OCI-M1 (cell line): Measurements from ENCODE around the gene QSOX2.
A peak's percentile ranks its signal among the peaks of the same experiment; 100 is the strongest.

Source experiments
- DNase-seq: peaks from one replicate; lab custom pipeline; 2025; lab: John Stamatoyannopoulos, UW

The QSOX2 gene

DNA sequence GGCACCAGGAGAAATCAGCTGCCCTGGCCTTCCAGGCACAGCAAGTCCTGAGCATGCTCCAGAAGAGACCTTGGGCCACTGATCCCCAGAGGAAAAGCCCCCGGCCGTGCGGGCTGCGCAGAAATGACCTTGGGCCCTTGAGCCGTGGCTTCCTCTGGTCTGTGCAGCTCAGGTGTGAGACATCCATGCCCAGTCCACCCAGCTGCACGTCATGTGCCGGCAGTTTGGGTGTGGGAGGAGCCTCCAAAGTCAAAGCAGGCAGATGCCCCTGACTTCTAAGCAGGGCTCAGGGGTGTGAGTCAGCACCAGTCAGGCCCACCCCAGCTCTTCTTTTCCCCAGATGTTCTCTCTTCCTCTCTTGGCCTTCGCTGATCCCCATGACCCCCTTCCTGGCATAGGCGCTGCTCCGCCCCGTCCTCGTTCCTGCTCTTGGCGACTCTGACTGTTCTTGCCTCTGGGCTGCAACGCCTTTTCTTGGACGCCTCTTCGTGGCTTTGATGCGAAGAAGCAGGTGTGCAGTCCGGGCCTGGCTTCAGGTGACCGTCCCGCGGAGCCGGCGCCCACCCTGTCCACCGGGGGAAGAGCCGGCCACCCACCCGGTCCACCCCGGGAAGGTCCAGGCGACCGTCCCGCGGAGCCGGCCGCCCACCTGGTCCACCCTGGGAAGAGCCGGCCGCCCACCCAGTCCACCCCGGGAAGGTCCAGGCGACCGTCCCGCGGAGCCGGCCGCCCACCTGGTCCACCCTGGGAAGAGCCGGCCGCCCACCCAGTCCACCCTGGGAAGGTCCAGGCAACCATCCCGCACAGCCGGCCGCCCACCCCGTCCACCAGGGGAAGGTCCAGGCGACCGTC lies 5.9 kb upstream of the QSOX2 start:
- no peak for DNase-seq

DNA sequence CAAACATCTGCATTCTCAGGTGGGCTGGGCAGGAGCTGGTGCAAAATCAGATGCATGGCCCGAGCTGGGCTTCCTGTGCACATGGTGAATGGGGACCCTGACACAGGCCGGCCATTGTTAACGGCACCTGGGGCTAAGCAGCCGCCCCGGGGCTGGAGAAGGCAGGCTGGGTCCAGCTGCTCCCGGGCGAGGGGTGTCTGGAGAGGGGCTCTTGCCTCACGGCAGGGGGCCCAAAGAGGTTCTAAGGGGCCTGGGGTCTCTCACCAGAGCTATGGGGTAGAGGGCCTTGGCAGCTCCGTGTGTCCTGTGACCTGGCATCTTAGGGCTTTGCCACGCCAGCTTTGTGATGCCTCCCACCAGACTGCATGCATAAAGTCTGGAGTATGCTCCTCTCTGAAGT lies 5.1 kb upstream of the QSOX2 start:
- DNase-seq = no peak

DNA sequence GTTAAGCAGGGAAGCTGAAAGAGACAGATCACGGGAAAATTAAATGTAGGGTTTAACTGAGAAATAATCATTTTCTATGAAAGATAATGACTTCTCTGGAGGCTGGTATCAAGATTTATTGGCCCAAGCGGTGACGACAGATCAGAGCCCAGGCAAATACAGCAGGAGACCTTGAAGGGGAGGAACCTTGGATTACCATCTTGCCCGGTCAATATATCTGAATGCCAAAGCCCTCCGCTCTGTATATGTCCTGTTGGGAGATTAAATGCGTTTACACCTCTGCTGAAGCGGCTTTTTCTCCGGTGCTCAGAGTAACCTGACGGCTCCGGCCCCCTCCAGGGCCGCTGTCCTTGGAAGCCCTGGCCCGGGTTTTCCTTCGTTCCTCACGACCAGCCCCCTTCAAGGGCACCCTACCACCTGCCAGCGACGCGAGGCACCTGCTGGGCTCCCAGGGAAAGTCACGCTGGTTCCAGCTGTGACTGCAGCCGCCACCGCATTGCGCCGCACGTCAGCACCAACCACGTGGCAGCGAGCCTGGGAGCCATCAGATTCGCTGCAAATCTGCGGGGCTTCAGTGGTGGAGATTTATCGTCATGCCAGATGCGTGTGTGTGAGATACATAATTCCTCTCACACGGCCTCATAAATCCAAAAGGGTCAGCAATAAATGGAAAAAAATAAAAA lies 4.4 kb upstream of the QSOX2 start:
- no peak for DNase-seq

DNA sequence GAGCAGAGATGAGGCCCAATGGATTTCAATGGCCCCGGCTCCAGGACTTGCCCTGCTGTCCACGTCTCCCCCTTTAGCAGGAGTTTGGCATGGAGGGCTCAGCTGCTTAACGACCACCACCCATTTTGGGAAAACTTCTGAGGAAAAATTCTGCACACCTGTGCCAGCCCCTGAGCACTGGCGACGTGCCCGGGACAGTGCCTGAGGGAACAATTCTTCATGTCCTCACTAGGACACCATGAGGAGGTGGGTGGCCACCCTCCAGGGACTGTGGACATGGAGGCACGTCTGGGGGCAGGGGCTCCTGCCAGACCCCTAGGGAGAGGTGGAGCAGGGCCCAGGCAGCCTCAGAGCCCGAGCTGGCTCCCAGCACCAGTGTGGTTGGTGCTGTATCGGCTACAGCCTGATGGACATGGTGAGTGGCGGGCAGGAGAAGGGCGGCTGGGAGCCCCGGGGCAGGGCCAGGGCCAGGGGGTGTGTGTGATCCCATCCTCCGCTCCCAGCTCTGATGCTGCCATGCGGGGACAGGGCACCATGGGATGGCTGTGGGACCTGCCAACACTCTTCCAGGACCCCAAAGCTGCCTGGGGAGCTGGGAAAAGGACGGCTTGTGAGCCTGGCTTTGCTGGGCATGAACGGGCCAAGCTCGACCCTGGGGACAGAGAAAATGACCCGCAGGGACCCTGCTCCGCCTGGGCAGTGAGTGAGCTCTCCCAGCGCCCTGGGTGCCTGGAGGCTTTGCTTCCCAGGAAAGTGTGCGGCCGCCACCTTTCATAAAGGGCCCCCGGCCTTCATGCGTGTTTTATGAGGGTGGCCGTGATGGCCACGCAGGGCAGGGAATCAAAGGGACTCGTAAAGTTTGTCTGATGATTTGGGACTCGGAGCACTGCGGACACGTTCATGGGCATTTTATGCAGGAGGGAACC lies 3.6 kb upstream of the QSOX2 start:
- no peak for DNase-seq

DNA sequence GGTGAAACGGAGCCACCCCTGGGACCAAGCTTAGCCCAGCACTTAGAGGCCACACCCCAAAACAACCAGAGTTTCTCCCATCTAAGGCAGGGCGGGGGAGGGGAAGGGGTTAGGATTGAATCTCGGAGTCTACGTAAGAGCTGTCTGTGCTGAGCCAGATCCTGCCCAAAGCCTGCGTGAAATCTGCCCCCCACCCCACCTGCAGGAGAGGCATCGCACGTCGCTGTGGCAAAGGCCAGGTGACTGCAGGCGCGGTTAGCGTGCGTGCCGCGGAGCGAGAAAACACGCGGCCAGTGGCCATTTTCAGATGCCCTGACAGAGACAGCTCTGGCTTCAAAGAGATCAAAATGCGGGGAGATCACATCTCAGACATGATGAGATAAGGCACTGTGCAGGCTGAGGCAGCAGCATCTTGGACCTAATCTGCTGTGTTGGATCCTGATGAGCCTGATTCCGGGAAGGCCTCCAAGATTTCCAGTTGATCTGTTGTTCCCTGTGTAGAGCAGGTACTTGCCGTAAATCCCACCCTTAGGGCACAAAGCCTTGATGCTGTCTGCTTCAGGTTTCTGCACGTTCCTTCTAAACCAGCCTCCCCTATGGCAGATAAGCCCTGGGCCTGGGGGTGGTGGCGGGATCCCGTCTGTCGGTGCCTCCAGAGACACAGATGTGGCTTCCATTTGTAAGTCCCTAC lies 2.5 kb upstream of the QSOX2 start:
- DNase-seq = no peak

DNA sequence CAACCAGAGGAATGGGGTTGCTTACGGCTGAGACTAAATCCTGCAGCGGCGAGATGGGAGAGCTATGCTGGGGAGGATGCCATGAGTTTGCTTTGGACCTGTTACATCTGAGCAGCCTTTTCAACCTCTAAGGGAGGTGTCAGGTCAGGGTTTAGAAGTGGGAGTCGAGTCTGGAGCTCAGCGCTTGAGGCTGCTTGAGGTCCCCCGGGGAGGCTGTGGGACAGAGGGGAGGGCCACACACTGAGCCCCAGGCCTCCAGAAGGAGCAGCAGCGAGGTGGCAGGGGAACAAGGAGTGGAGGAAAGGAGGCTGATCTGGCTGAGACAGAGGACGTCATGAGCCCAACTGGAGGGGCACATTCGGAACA lies 1.9 kb upstream of the QSOX2 start:
- no peak for DNase-seq

DNA sequence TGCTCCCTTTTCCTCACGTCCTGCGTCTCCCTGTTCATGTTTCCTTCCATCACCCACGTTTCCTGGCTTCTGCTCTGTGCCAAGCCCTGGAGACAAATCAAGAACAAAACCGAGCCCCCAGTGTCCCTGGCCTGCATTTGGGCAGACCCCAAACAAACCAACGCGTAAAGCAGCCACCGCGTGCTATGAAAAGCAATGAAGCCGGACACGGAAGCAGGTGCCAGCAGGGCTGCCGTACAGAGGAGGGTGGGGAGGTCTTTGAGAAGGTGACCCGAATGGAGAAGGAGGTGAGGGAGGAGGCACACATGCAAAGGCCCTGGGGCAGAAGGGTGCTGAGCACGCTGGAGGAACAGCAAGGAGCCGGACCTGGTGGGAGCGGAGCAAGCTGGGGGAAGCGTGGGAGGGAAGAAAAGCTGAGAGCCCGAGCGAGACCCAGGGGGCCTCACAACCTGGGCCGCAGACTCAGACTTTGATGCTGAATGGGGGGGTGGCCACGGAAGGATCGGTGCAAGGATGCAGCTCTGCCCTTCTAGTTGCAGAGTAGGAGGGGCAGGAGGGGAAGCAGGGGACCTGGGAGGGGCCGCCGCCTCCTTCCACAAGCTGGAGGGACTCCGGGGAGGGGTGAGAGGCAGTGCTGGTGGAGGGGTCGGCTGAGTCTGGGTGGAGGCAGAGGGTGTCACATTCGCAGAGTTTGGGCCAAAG lies 1.4 kb upstream of the QSOX2 start:
- DNase-seq = no peak

DNA sequence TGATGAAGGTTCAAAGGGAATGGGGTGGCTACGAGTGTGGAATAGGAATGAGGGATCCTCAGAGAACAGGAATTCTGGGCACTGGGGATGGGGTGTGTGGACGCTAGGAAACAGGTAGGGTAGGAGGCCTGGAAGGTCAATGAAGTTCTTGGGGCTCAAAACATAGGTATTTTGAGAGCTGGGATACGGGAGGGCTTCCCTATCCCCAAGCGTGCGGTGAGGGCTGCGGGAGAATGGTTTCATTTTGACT lies 718 bp downstream of the QSOX2 start:
- DNase-seq = no peak

DNA sequence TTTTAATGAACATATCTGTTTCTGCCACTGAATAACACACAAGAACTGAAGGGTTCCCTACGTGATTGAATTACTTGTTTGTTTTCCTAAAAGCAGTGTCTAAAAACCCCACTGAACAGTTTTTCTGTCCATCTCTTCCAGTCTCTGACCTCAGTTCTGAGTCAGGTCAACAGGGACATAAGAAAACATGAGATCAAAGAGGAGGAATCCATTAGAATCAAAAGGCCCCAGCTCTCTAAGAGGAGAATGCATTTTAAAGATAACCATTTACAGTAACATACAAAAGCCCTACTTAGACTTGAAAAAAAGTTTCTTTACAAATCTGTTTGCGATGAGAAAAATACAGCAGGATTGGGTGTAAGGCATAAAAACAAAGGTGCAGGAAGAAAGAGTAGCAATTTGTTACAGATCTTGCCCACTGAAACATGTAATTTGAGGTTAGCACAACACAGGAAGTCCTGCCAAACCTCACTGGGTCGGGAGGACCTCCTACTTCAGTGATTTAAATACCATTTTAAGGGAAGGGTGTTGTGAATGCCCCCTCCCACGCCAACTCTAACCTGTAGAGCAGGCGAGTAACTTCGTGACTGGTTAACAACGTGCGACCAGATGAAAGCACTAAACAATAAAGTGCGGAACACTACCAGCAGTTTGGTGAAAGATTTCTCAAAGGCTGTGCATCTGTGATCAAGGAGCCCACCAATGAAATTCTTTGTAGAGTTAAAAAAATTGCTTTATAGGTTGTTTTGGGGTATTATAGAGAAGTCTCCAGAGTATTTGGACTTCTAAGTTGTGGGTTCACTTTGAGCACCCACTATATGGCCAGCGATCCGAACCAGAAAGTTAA lies 1.3 kb downstream of the QSOX2 start:
- peak; percentile 14 for DNase-seq

DNA sequence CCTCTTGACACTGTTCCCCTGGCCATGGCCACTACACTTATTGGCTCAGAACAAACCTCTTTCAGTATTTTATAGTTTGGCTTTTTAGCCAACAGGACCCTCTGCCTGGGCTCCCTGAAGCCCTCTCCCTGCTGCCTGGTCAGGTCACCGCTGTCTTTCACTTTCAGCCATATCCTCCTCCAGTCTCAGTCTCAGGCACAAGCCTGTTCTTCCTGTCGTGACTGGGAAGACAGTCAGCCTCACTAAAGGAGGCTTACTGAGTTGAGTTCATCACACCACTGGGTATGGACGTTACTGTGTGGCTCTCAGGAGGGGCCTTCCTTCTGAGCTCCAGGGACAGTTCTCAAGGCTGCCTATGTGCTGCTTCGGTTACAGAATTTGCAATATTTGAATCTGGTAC lies 2.0 kb downstream of the QSOX2 start:
- no peak for DNase-seq

DNA sequence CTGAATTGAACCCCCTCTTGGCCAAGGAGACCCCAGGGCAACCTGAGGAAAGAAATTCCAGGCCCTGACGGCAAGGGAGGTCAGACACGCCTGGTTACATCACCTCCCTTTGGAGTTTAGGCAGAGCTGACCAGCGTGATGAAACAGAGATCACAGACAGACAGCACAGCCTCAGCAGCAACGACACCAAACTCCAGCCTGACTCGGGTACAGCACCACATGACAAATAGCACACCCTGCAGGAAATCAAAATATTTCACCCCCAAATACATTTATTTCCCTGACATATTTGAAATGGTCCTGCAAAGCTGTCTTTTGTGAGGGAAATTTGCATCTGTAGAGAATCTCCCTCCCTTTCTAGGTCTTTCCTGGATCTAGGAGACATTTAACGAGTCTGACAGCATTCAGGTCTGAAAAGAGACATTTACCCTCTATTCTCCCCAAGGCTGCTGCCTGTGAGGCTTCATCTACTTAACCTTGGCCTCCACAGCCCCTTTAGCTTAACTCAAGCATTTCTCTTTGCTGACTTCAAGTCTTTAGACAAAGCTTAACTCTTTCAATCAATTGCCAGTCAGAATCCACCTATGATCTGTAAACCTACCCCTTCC lies 2.6 kb downstream of the QSOX2 start:
- no peak for DNase-seq

DNA sequence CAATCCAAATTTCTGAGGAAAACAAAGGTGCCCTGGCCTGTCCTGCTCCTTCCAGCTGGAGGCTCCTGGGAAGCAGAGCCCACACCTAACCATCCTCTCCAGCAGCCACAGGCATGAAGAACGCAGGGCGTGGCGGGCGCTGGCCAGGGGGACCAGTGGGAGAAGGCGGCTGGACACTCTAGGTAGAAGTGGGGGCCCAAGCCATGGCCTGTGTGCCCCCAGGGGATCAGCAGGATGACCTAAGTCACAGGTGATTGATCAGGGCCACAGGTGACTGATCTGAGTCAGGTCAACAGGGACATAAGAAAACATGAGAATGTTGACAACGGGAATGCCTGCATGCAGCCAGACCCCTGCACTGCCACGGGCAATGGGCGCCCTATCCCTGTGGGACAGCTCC lies 3.4 kb downstream of the QSOX2 start:
- DNase-seq = no peak

DNA sequence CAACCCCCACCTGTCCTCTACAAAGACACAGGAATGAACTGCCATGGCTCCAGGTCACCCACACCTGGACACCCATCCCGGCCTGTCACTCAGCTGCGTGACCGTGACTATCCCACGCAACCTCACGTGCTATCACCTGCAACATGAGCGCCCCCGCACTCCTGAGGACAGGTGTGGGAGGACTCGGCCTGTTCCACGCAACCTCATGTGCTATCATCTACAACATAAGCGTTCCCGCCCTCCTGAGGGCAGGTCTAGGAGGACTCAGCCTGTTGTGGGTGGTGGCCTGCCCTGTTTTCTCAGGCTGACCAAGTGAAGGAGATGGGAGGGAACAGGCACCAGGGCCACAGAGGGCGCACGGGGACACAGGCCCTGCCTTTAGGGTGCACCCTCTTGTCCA lies 4.1 kb downstream of the QSOX2 start:
- DNase-seq = no peak

DNA sequence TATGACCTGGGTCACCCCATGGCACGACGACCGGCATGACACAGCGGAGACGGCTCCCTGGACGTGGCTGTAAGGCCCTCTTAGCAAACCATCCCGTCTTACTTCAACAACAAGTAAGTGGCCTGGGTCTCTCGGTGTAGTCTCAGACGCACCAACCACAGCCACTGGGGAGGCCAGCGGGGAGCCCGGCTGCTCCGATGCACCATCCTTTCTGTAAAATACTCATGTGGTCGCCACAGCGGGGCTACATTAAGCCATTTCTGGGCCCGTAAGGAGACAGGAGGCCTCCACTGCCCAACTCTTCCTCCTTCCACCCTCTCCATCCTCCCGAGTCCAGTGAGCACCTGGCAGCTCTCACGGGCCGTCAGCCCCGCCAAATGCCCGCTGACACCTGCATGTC lies 4.7 kb downstream of the QSOX2 start:
- DNase-seq = no peak

DNA sequence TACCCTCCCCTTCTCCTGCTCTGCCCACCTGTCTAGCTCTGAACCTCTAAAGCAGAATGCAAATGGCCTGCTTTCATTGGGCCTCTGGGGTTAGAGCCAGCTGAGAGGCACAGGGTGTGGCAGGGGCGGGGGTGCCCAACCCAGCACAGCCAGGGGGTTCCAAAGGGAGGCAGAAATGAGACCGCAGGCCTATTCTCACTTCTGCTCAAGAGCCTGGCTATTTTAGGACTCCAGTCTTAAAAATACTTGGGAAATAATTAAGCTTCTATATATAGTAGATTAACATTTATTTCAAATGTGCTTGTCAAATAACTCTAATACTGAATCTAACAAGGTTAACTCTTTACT lies 5.7 kb downstream of the QSOX2 start:
- no peak for DNase-seq

DNA sequence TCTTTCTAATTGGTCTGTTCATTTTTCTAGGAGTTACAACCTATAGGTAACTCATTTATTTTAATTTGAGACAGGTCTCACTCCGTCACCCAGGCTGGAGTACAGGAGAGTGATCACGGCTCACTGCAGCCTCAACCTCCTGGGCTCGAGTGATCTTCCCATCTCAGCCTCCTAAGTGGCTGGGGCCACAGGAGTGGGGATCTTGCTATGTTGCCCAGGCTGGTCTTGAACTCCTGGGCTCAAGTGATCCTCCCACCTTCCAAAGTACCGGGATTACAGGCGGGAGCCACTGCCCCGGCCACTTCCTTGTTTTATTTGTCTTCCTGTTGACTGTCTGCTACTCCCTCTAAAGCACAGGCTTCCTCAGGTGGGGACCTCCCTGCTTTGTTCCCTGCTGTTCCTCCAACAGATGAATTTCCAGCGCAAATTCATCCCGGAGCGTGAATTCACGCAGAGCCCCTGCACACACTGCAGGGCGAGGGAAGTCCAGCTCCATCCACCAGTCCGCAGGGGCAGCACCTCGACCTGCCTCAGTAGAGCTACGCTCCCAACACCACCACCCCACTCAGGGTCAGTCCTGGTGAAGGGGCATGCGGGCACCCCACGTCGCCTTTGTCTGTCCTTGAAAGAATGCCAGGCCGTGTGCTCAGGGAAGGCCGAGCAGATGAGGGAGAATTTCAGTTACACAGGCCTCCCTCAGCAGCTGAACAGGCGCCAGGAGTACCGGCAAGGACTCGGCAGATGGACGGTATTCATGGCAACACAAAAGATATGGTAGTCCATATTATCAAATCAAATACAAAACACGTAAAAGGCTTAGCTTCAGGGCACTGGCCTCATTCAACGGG lies 6.3 kb downstream of the QSOX2 start:
- DNase-seq = no peak

DNA sequence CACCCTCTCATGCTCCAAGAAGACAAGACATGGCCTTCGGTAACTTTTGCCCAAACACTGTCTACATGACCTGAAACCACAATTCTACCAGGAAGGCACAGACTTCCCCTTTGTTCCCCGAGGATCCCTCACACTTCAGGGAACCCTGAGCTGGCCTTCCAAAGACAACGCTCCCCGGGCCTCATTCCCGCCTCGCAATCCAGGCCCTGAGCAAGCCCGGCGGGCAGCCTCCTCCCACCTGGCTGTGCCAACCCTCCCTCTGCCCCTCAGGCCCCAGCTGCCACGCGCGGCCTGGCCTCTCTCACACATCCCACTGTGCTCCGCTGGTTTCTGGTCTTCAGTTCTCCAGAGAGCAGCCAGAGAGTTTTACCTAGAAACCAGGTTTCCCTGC lies 7.3 kb downstream of the QSOX2 start:
- no peak for DNase-seq

DNA sequence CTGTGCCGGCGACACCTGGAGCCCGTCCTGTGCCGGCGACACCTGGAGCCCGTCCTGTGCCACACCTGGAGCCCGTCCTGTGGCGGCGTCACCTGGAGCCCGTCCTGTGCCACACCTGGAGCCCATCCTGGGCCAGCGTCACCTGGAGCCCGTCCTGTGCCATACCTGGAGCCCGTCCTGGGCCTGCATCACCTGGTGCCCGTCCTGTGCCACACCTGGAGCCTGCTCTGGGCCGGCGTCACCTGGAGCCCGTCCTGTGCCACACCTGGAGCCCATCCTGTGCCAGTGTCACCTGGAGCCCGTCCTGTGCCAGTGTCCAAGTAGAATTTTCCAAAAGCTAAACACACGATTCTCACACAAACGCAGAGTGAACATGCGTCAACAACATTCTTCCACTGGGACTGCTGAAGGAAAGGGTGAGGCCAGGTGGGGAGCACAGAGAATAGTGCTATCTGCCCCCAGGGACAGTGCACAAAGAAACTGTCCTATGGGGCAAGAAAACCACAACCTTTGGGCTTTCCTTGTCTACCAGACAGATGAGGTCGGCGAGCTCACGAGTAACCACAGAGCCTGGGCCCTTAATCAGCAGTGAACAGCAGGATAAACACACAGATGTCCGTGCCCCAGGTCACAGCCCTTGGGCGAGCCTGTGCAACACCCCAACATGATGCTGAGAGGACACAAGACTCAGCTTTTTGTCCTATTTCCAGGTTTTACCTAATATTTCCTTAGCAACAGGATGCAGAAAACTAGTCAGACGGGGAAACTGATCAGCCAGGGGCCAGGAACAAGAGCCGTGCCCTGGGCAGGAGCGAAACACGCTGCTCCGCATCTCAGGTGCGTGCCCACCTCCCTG lies 7.9 kb downstream of the QSOX2 start:
- peak; percentile 79 for DNase-seq
